CD14-positive monocyte (primary cell): Measurements from ENCODE around the gene ITGB1BP1. TPM values are rescaled to one million over a fixed set of nuclear protein-coding genes. Genes with fewer than 3 reads are reported as not detected.

Experiments used
- DNase-seq, 3 donors: peaks; one replicate each; pipeline ENCODE4 v3.0.0-alpha.2; 2011 to 2022
- H2AFZ ChIP-seq: 2 replicates; pipeline ENCODE4 v1.6.0; 2012; ENCODE audit warnings: mild to moderate bottlenecking, low read depth, low read length, inconsistent platforms; ENCODE audit not compliant: insufficient read depth, poor library complexity, severe bottlenecking
- H3K27ac ChIP-seq, 2 donors: 1 replicate in 1 of 2; 2 replicates in 1 of 2; pipeline ENCODE4 v1.5.1; 2012 to 2013; ENCODE audit warnings: low read length in 2 of 2, control low read depth in 1 of 2, inconsistent platforms in 1 of 2, low read depth in 1 of 2, mild to moderate bottlenecking in 1 of 2
- H3K27me3 ChIP-seq, 2 donors: one replicate each; pipeline versions ENCODE4 v1.6.0 to v1.6.1; 2011 to 2013; ENCODE audit warnings: low read length in 2 of 2; ENCODE audit not compliant: control insufficient read depth in 2 of 2, insufficient read depth in 2 of 2
- H3K36me3 ChIP-seq, 2 donors: replicated peaks in 1 of 2; 1 replicate in 1 of 2; 2 replicates in 1 of 2; pipeline versions ENCODE4 v1.5.1 to v1.6.1; 2012 to 2013; ENCODE audit warnings: low read length in 2 of 2, control low read depth in 1 of 2, inconsistent platforms in 1 of 2, mild to moderate bottlenecking in 1 of 2; ENCODE audit not compliant: insufficient read depth in 2 of 2, control insufficient read depth in 1 of 2
- H3K4me1 ChIP-seq, 2 donors: 1 replicate in 1 of 2; 2 replicates in 1 of 2; pipeline versions ENCODE4 v1.5.1 to v1.6.1; 2012 to 2013; ENCODE audit warnings: low read length in 2 of 2, control low read depth in 1 of 2, inconsistent platforms in 1 of 2, mild to moderate bottlenecking in 1 of 2, moderate library complexity in 1 of 2; ENCODE audit not compliant: insufficient read depth in 2 of 2, control insufficient read depth in 1 of 2
- H3K4me2 ChIP-seq: replicated peaks from 2 replicates; pipeline ENCODE3; 2012; ENCODE audit warnings: low read length, moderate library complexity, mild to moderate bottlenecking; ENCODE audit not compliant: poor library complexity, severe bottlenecking; ENCODE audit errors: extremely low read depth
- H3K4me3 ChIP-seq, 3 experiments: fragments of 200-600 bp in 1 of 3; sonication (generic) in 1 of 3; replicated peaks in 1 of 3; 1 replicate in 2 of 3; 2 replicates in 1 of 3; pipeline ENCODE4 v1.5.1; 2011 to 2013; ENCODE audit warnings: low read length in 3 of 3, mild to moderate bottlenecking in 3 of 3, control low read depth in 2 of 3, low read depth in 2 of 3, inconsistent platforms in 1 of 3, moderate library complexity in 1 of 3
- H3K79me2 ChIP-seq: 2 replicates; pipeline ENCODE4 v1.6.0; 2012; ENCODE audit warnings: mild to moderate bottlenecking, control low read depth, inconsistent platforms, low read length, moderate library complexity; ENCODE audit not compliant: insufficient read depth
- H3K9ac ChIP-seq: 2 replicates; pipeline ENCODE4 v1.6.0; 2017; ENCODE audit warnings: low read length, mild to moderate bottlenecking; ENCODE audit not compliant: insufficient read depth, poor library complexity, severe bottlenecking
- H3K9me3 ChIP-seq, 2 donors: replicated peaks in 1 of 2; 1 replicate in 1 of 2; 2 replicates in 1 of 2; pipeline versions ENCODE4 v1.5.1 to v1.6.1; 2012 to 2013; ENCODE audit warnings: low read length in 2 of 2, control low read depth in 1 of 2; ENCODE audit not compliant: control insufficient read depth in 1 of 2, insufficient read depth in 1 of 2
- H4K20me1 ChIP-seq: 2 replicates; pipeline ENCODE4 v1.6.0; 2012; ENCODE audit warnings: mild to moderate bottlenecking, low read length, control low read depth, moderate library complexity; ENCODE audit not compliant: insufficient read depth
- H3K27ac Mint-ChIP-seq, 7 donors: one replicate each; pipeline ENCODE4 v1.8.0; 2020; ENCODE audit warnings: mild to moderate bottlenecking in 7 of 7, mixed read lengths in 7 of 7, moderate library complexity in 6 of 7, inconsistent platforms in 2 of 7
- H3K27me3 Mint-ChIP-seq, 3 donors: one replicate each; pipeline ENCODE4 v1.8.0; 2021 to 2022; ENCODE audit warnings: low read depth in 3 of 3, mild to moderate bottlenecking in 3 of 3, mixed read lengths in 3 of 3, moderate library complexity in 3 of 3, inconsistent platforms in 1 of 3
- H3K36me3 Mint-ChIP-seq, 2 donors: one replicate each; pipeline ENCODE4 v1.8.0; 2020; ENCODE audit warnings: mixed read lengths in 2 of 2, inconsistent platforms in 1 of 2, mild to moderate bottlenecking in 1 of 2
- H3K4me1 Mint-ChIP-seq: one replicate; pipeline ENCODE4 v1.8.0; 2020; ENCODE audit warnings: mild to moderate bottlenecking, mixed read lengths
- H3K4me3 Mint-ChIP-seq, 2 donors: one replicate each; pipeline ENCODE4 v1.8.0; 2020; ENCODE audit warnings: mild to moderate bottlenecking in 2 of 2, mixed read lengths in 2 of 2, moderate library complexity in 1 of 2
- H3K9me3 Mint-ChIP-seq, 7 donors: one replicate each; pipeline ENCODE4 v1.8.0; 2020 to 2022; ENCODE audit warnings: mixed read lengths in 7 of 7, mild to moderate bottlenecking in 6 of 7, moderate library complexity in 6 of 7, inconsistent platforms in 2 of 7
- CTCF ChIP-seq: fragments of 200-600 bp; IDR thresholded peaks from one replicate; pipeline ENCODE4 v1.8.0; 2022; ENCODE audit warnings: antibody characterized with exemption, mild to moderate bottlenecking
- WGBS: methylation state at CpG from one replicate; pipeline ENCODE4 v1.1.5; 2013; ENCODE audit warnings: missing lambda C conversion rate; ENCODE audit not compliant: insufficient coverage; 5-methylcytosine and 5-hydroxymethylcytosine counted together
- intact Hi-C, 2 donors: fragments of 100-400 bp; cut with micrococcal nuclease; formaldehyde crosslinking; loops; one replicate each; pipeline versions ENCODE4 v1.15.0 to v1.15.1; 2023
- polyA plus RNA-seq, 3 donors: library from polyadenylated mRNA; depleted of rRNA in 1 of 3; unstranded in 2 of 3; stranded (reverse) in 1 of 3; fragments of 300-500 nt in 2 of 3; fragments of >200 nt in 1 of 3; fragmentation: Illumina TruSeq in 2 of 3; gene quantifications; 1 replicate in 2 of 3; 2 replicates in 1 of 3; pipeline ENCODE4 v1.2.3, GENCODE V29; 2012 to 2021

ITGB1BP1 gene
- polyA plus RNA-seq, 3 donors = 38.5 to 125 (median 116) TPM

GRCh38 chr2:9366026-9366425 is 57.3 kb downstream of the ITGB1BP1 start:
- Histone ChIP-seq H3K4me3 (no peak overlapping the region), H4K20me1 (no peaks in the 10 kb centered on the region), H3K4me1 (no peaks in the 10 kb centered on the region), H3K9ac (no peak overlapping the region), H3K79me2 (no peaks in the 10 kb centered on the region), H2AFZ (no peak overlapping the region), H3K9me3 (no peaks in the 10 kb centered on the region), H3K4me2 (no peak overlapping the region), H3K27ac (no peak overlapping the region), H3K36me3 (no peaks in the 10 kb centered on the region), H3K27me3 (no peaks in the 10 kb centered on the region)
- WGBS = 94% methylated on average over 5 of the region's 6 CpGs
- Mint-ChIP-seq H3K4me1 (no peaks in the 10 kb centered on the region), H3K27me3 (peaks cover 0 to 4% (median 2%) of the 10 kb centered on the region in 3 donors), H3K4me3 (no peak overlapping the region), H3K9me3 (no peaks in the 10 kb centered on the region), H3K36me3 (peaks cover 0 to 8% of the 10 kb centered on the region in 2 donors), H3K27ac (no peak overlapping the region)
- no peak for TF ChIP-seq CTCF
- intact Hi-C loops = no loop called here
- DNase-seq = no peak

GRCh38 chr2:9365498-9366019 is 57.8 kb downstream of the ITGB1BP1 start:
- Mint-ChIP-seq H3K9me3 (no peaks in the 10 kb centered on the region), H3K27me3 (peaks cover 0 to 4% (median 2%) of the 10 kb centered on the region in 3 donors), H3K4me1 (no peaks in the 10 kb centered on the region), H3K27ac (no peak overlapping the region), H3K36me3 (peaks cover 0 to 8% of the 10 kb centered on the region in 2 donors), H3K4me3 (no peak overlapping the region)
- H3K4me3 ChIP-seq = no peak overlapping the region
- no peaks in the 10 kb centered on the region for H3K27me3 ChIP-seq
- no peaks in the 10 kb centered on the region for H4K20me1 ChIP-seq
- no peak overlapping the region for H3K9ac ChIP-seq
- intact Hi-C loops = no loop called here
- DNase-seq = no peak
- H3K79me2 ChIP-seq = no peaks in the 10 kb centered on the region
- TF ChIP-seq CTCF = no peak
- no peaks in the 10 kb centered on the region for H3K36me3 ChIP-seq
- H3K4me1 ChIP-seq = no peaks in the 10 kb centered on the region
- H3K4me2 ChIP-seq = no peak overlapping the region
- no peak overlapping the region for H2AFZ ChIP-seq
- no peak overlapping the region for H3K27ac ChIP-seq
- no peaks in the 10 kb centered on the region for H3K9me3 ChIP-seq
- WGBS = 99% methylated on average over 7 of the region's 8 CpGs
